GM18907 (cell line): ENCODE results near the gene XPC.

Experiments
- ATAC-seq: cut with Tn5 transposase; IDR thresholded peaks from one replicate; pipeline ENCODE4 v1.9.1; 2021; ENCODE audit warnings: mild to moderate bottlenecking, moderate library complexity; ENCODE audit not compliant: unreplicated experiment

Gene XPC

GRCh38 chr3:14174483-14174882 lies 3.9 kb downstream of the XPC start:
- no peak for ATAC-seq

GRCh38 chr3:14172496-14172895 lies 5.9 kb downstream of the XPC start:
- ATAC-seq: no peak

GRCh38 chr3:14170531-14171159 lies 7.8 kb downstream of the XPC start:
- ATAC-seq: no peak

GRCh38 chr3:14169871-14170270 lies 8.5 kb downstream of the XPC start:
- ATAC-seq: no peak

GRCh38 chr3:14169435-14169834 lies 9.0 kb downstream of the XPC start:
- ATAC-seq: no peak

- no peak for ATAC-seq
Observed at GRCh38 chr3:14166877-14167603, 11.4 kb downstream of the XPC start.

- ATAC-seq: no peak
Observed at GRCh38 chr3:14162178-14162577, 16.2 kb downstream of the XPC start.

- no peak for ATAC-seq
Observed at GRCh38 chr3:14161282-14161681, 17.1 kb downstream of the XPC start.

GRCh38 chr3:14159426-14159825 lies 19.0 kb downstream of the XPC start:
- no peak for ATAC-seq

GRCh38 chr3:14158370-14158769 lies 20.0 kb downstream of the XPC start:
- ATAC-seq: no peak

- no peak for ATAC-seq
Observed at GRCh38 chr3:14157951-14158350, 20.4 kb downstream of the XPC start.

- ATAC-seq: no peak
Observed at GRCh38 chr3:14156843-14157561, 21.4 kb downstream of the XPC start.

- ATAC-seq: no peak
Observed at GRCh38 chr3:14156201-14156600, 22.2 kb downstream of the XPC start.

GRCh38 chr3:14154895-14155440 lies 23.4 kb downstream of the XPC start:
- no peak for ATAC-seq

- ATAC-seq: no peak
Observed at GRCh38 chr3:14154276-14154675, 24.1 kb downstream of the XPC start.

GRCh38 chr3:14153663-14154062 lies 24.7 kb downstream of the XPC start:
- no peak for ATAC-seq

- ATAC-seq: no peak
Observed at GRCh38 chr3:14152963-14153355, 25.4 kb downstream of the XPC start.

- no peak for ATAC-seq
Observed at GRCh38 chr3:14152233-14152962, 26.0 kb downstream of the XPC start.

GRCh38 chr3:14151471-14152083 lies 26.8 kb downstream of the XPC start:
- ATAC-seq: no peak

- no peak for ATAC-seq
Observed at GRCh38 chr3:14150491-14151230, 27.7 kb downstream of the XPC start.
